ENCODE measurements around the gene MAP3K6.

The MAP3K6 gene

GRCh38 chr1:27377760-27378495, 11.2 kb upstream of the MAP3K6 start:
- no peak for DNase-seq (ENCODE audit: low read depth)
- H3K4me3 ChIP-seq (ENCODE audit: low read depth, low read length) = no peak overlapping the region
- in situ Hi-C loops (cut with HindIII; ENCODE audit: low sequenced_read_pairs) = no loop called here
- TF ChIP-seq CTCF (IDR thresholded peaks at IDR 0.05; ENCODE audit: low read depth, low read length, missing control alignments) = no peak

GRCh38 chr1:27374362-27375086, 7.8 kb upstream of the MAP3K6 start, which contains the start of gene FCN3:
TSS of gene FCN3 (minus strand) at chr1:27374824. CDS start at chr1:27374818, 6 bp downstream.
- in situ Hi-C loops (cut with HindIII; ENCODE audit: low sequenced_read_pairs) = no loop called here
- DNase-seq (ENCODE audit: low read depth) = no peak
- TF ChIP-seq CTCF (IDR thresholded peaks at IDR 0.05; ENCODE audit: low read depth, low read length, missing control alignments) = no peak
- H3K4me3 ChIP-seq (ENCODE audit: low read depth, low read length) = no peak within 1 kb of the TSS

GRCh38 chr1:27372808-27373690, 6.3 kb upstream of the MAP3K6 start:
- no peak overlapping the region for H3K4me3 ChIP-seq (ENCODE audit: low read depth, low read length)
- in situ Hi-C loops (cut with HindIII; ENCODE audit: low sequenced_read_pairs) = no loop called here
- DNase-seq (ENCODE audit: low read depth) = no peak
- TF ChIP-seq CTCF (IDR thresholded peaks at IDR 0.05; ENCODE audit: low read depth, low read length, missing control alignments) = peak; percentile 33

DNA sequence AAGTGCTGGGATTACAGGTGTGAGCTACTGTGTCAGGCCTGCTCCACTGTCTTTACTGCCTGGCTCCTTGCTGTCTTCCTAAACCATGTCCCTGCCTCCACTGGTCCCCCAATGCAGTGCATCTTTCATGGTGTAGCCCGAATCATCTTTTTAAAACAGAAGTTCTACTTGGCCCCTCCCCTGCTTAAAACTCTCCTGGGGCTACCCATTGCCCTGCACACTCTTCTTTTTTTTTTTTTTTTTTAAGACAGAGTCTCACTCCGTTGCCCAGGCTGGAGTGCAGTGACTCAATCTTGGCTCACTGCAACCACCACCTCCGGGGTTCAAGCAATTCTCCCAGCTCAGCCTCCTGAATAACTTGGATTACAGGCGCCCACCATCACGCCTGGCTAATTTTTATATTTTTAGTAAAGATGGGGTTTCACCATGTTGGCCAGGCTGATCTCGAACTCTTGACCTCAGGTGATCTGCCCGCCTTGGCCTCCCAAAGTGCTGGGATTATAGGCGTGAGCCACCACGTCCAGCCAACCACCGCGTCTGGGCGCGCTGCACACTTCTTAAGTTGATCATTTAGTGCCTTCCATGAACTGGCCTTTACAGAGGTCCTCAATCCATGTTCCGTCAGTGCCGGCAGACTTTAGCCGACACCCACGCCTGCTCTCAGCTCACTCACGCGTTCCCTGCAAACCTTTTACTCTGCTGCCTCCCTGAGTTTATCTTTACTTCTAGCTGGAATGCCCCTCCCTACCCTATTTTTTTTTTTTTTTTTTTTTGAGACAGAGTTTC, 5.5 kb upstream of the MAP3K6 start:
- no peak for TF ChIP-seq CTCF (IDR thresholded peaks at IDR 0.05; ENCODE audit: low read depth, low read length, missing control alignments)
- no peak for DNase-seq (ENCODE audit: low read depth)
- in situ Hi-C loops (cut with HindIII; ENCODE audit: low sequenced_read_pairs) = no loop called here
- no peak overlapping the region for H3K4me3 ChIP-seq (ENCODE audit: low read depth, low read length)

GRCh38 chr1:27368869-27369582, 2.3 kb upstream of the MAP3K6 start:
- no peak for DNase-seq (ENCODE audit: low read depth)
- H3K4me3 ChIP-seq (ENCODE audit: low read depth, low read length) = no peak overlapping the region
- peak; percentile 38 for TF ChIP-seq CTCF (IDR thresholded peaks at IDR 0.05; ENCODE audit: low read depth, low read length, missing control alignments)
- in situ Hi-C loops (cut with HindIII; ENCODE audit: low sequenced_read_pairs) = no loop called here
